K562 (cell line): ENCODE results near the gene ELF2. TPM values are rescaled to one million over a fixed set of nuclear protein-coding genes. Genes with fewer than 3 reads are reported as not detected.
A peak's percentile ranks its signal among the peaks of the same experiment; 100 is the strongest.

Experiments used
- ATAC-seq: fragments of 200-7000 bp; cut with Tn5 transposase; 3 replicates; pipeline ENCODE4 v1.9.1; 2020; ENCODE audit warnings: moderate library complexity
- BruUV-seq: library from RNA; stranded (reverse); fragments of 400-500 nt; replicated peaks from 2 replicates; lab custom pipeline; 2021; lab: Mats Ljungman, UMichigan
- CTCF ChIA-PET: fragments of 300-600 bp; formaldehyde crosslinking; extraction: SDS; loops from one replicate; lab custom pipeline; 2021; ENCODE audit warnings: low intra/inter-chr PET ratio; lab: Yijun Ruan, JAX
- POLR2A ChIA-PET: fragments of 300-600, 350-650 bp; sonication (Branson Sonifier 250); formaldehyde crosslinking; extraction: SDS; loops from one replicate; lab custom pipeline; 2021; ENCODE audit warnings: antibody characterized with exemption, inconsistent platforms; lab: Yijun Ruan, JAX
- DNase-seq, 4 experiments: peaks; one replicate each; pipeline versions ENCODE4 v3.0.0 to v3.0.0-alpha.2; 2011 to 2018; ENCODE audit warnings: low spot score in 3 of 4, mixed read lengths in 3 of 4; ENCODE audit errors: extremely low read depth in 1 of 4
- FAIRE-seq: peaks from 2 replicates; lab custom pipeline; 2011; peaks lifted over from hg19 to GRCh38; lab: Jason Lieb, UNC
- H2AFZ ChIP-seq: 2 replicates; pipeline ENCODE4 v1.6.0; 2011; ENCODE audit warnings: low read depth, low read length, control low read depth, inconsistent platforms
- H3K27ac ChIP-seq: fragments of 200-600 bp; 3 replicates; pipeline ENCODE4 v1.8.0; 2011; ENCODE audit warnings: low read depth, mild to moderate bottlenecking, control low read depth, inconsistent platforms, low read length, moderate library complexity, mixed read lengths; ENCODE audit errors: extremely low read depth
- H3K27me3 ChIP-seq, 2 experiments: fragments of 300-600 bp in 1 of 2; 2 replicates in 1 of 2; 3 replicates in 1 of 2; pipeline versions ENCODE4 v1.6.0 to v1.8.0; 2011; ENCODE audit warnings: inconsistent platforms in 2 of 2, low read length in 2 of 2, mild to moderate bottlenecking in 1 of 2, mixed read lengths in 1 of 2, moderate library complexity in 1 of 2; ENCODE audit not compliant: control insufficient read depth in 2 of 2, insufficient read depth in 2 of 2
- H3K36me3 ChIP-seq: fragments of 300-600 bp; 3 replicates; pipeline ENCODE4 v1.8.0; 2011; ENCODE audit warnings: mild to moderate bottlenecking, low read length, inconsistent platforms; ENCODE audit not compliant: control insufficient read depth, insufficient read depth
- H3K4me1 ChIP-seq, 2 experiments: fragments of 200-600 bp in 1 of 2; replicated peaks in 1 of 2; 2 replicates in 1 of 2; 3 replicates in 1 of 2; pipeline versions ENCODE4 v1.5.1 to v1.8.0; 2011; ENCODE audit warnings: inconsistent platforms in 2 of 2, low read length in 2 of 2, mild to moderate bottlenecking in 1 of 2, mixed read lengths in 1 of 2, moderate library complexity in 1 of 2; ENCODE audit not compliant: control insufficient read depth in 2 of 2, insufficient read depth in 2 of 2
- H3K4me2 ChIP-seq: 2 replicates; pipeline ENCODE4 v1.6.1; 2011; ENCODE audit warnings: low read length, control low read depth, inconsistent platforms, mixed read lengths; ENCODE audit not compliant: insufficient read depth
- H3K4me3 ChIP-seq: fragments of 200-600 bp; sonication (generic), shearing (Covaris generic); 2 replicates; pipeline ENCODE4 v1.5.1; 2016; ENCODE audit warnings: control low read depth, inconsistent platforms
- H3K79me2 ChIP-seq: fragments of 200-600 bp; 3 replicates; pipeline ENCODE4 v1.8.0; 2011; ENCODE audit warnings: low read length, inconsistent platforms; ENCODE audit not compliant: control insufficient read depth, insufficient read depth
- H3K9ac ChIP-seq, 2 experiments: 2 replicates each; pipeline versions ENCODE4 v1.6.0 to v1.6.1; 2011; ENCODE audit warnings: low read depth in 2 of 2, low read length in 2 of 2, control low read depth in 1 of 2, inconsistent platforms in 1 of 2, mild to moderate bottlenecking in 1 of 2, mixed read lengths in 1 of 2; ENCODE audit not compliant: insufficient read depth in 1 of 2
- H3K9me1 ChIP-seq: one replicate; pipeline ENCODE4 v1.6.0; 2011; ENCODE audit warnings: inconsistent platforms, mild to moderate bottlenecking, low read length, moderate library complexity; ENCODE audit not compliant: control insufficient read depth, insufficient read depth
- H3K9me3 ChIP-seq: replicated peaks from 2 replicates; pipeline ENCODE4 v1.5.1; 2011; ENCODE audit warnings: low read depth, low read length, inconsistent platforms; ENCODE audit not compliant: control insufficient read depth, insufficient read depth
- H4K20me1 ChIP-seq: replicated peaks from 2 replicates; pipeline ENCODE4 v1.6.1; 2011; ENCODE audit warnings: low read length, inconsistent platforms, mixed read lengths; ENCODE audit not compliant: control insufficient read depth, insufficient read depth
- ELF1 ChIP-seq: fragments of 200-800 bp; sonication (Bioruptor generic); IDR thresholded peaks from 2 replicates; pipeline ENCODE4 v1.6.1; 2016; ENCODE audit warnings: missing genetic modification characterization, missing compliant biosample characterization
- ELF4 ChIP-seq: fragments of 450-650 bp; formaldehyde crosslinking; IDR thresholded peaks from 2 replicates; pipeline ENCODE4 v1.4.0; 2022; ENCODE audit warnings: missing genetic modification characterization
- GABPA ChIP-seq: fragments of 200-800 bp; sonication (Bioruptor generic); conservative IDR thresholded peaks from 2 replicates; pipeline ENCODE4 v1.6.1; 2016; ENCODE audit warnings: low read depth, missing genetic modification characterization, missing compliant biosample characterization
- GTF2F1 ChIP-seq: IDR thresholded peaks from 2 replicates; pipeline ENCODE4 v1.6.1; 2011; ENCODE audit warnings: low read depth, low read length, improper control_type of control experiment
- HMG20B ChIP-seq: fragments of 250-450 bp; sonication (Bioruptor Pico); IDR thresholded peaks from 2 replicates; pipeline ENCODE4 v1.5.0; 2021; ENCODE audit warnings: mild to moderate bottlenecking
- POLR2G ChIP-seq: fragments of 200-400 bp; formaldehyde crosslinking; IDR thresholded peaks from 2 replicates; pipeline ENCODE4 v1.6.1; 2017; ENCODE audit warnings: low read depth, mild to moderate bottlenecking, antibody characterized with exemption, low read length, moderate library complexity
- ZNF282 ChIP-seq: sonication (generic); formaldehyde crosslinking; IDR thresholded peaks from 2 replicates; pipeline ENCODE4 v1.8.1; 2023; ENCODE audit warnings: missing genetic modification reagents
- ZNF41 ChIP-seq: fragments of 250-450 bp; sonication (Bioruptor Pico); conservative IDR thresholded peaks from 2 replicates; pipeline ENCODE4 v1.4.0; 2020; ENCODE audit warnings: mild to moderate bottlenecking
- WGBS: fragments of 100-300 bp; shearing (Covaris generic); methylation state at CpG from one replicate; pipeline ENCODE4 v1.1.6; 2016; ENCODE audit warnings: low coverage, mixed read lengths; ENCODE audit not compliant: insufficient coverage; ENCODE audit errors: missing lambda C conversion rate; 5-methylcytosine and 5-hydroxymethylcytosine counted together
- in situ Hi-C: fragments of 300-500 bp; cut with MboI; formaldehyde crosslinking; loops from 4 replicates; pipeline ENCODE4 v1.15.0; 2018; ENCODE audit warnings: inconsistent platforms, mixed read lengths
- intact Hi-C: fragments of 100-400 bp; cut with micrococcal nuclease; formaldehyde crosslinking; loops from 2 replicates; pipeline ENCODE4 v1.14.2; 2022
- polyA plus RNA-seq, 8 experiments: library from polyadenylated mRNA; depleted of rRNA in 4 of 8; stranded (reverse) in 5 of 8; unstranded in 3 of 8; fragments of >200 nt; fragmentation: Nextera tagmentation in 2 of 8; fragmentation: Illumina TruSeq in 1 of 8; extraction: Ambion mirVana in 2 of 8; extraction: Trizol in 1 of 8; gene quantifications; 2 replicates each; pipeline versions ENCODE4 v1.2.1 to v1.2.3, GENCODE V29; 2011 to 2014; ENCODE audit warnings: inconsistent platforms in 1 of 8, missing spikeins in 1 of 8
- total RNA-seq, 7 experiments: library from RNA; depleted of rRNA in 6 of 7; stranded (reverse); fragments of >200 nt in 6 of 7; fragmentation: Illumina TruSeq in 2 of 7; extraction: Trizol in 2 of 7; gene quantifications; 2 replicates each; pipeline versions ENCODE4 v1.2.1 to v1.2.3, GENCODE V29; 2011 to 2021; ENCODE audit warnings: low replicate concordance in 1 of 7
- TF ChIP-seq, protein P1 (sequence below): sonication (generic); formaldehyde crosslinking; IDR thresholded peaks from 2 replicates; pipeline ENCODE4 v1.8.0; 2023; ENCODE audit warnings: mild to moderate bottlenecking, missing genetic modification reagents
- TF ChIP-seq, protein P2 (sequence below): fragments of 450-650 bp; formaldehyde crosslinking; IDR thresholded peaks from 2 replicates; pipeline ENCODE4 v1.4.0; 2020; ENCODE audit warnings: mild to moderate bottlenecking

The ELF2 gene
- total and polyA plus RNA-seq, 9 of the 15 experiments (the other 6 are each of a cell fraction or from before 2014, with no cell fraction given), result 9.4 to 58.7 (median 41.6) TPM

DNA sequence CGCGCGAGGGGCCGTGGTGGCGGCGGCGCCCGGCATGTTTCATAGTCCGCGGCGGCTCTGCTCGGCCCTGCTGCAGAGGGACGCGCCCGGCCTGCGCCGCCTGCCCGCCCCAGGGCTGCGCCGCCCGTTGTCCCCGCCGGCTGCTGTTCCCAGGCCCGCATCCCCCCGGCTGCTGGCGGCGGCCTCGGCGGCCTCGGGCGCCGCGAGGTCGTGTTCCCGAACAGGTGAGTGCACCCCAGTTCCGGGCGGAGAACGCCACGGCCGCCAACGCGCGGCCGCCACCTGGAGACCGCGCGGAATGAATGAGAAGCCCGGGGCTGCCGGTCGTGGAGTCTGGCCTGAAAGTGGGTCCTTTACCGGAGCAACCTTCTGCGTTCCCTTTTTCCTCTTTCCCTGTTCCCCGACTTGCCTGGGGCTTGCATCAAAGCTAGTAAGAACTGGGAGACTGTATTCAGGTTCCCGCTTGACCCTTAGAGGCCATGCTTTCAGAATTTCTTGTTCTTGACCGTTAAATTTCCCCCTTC lies 161.0 kb downstream of the ELF2 start:
- peak overlapping the region; percentile 75 for H3K4me2 ChIP-seq
- ATAC-seq (peak; percentile 50), DNase-seq (peak in 2 of 4 experiments; percentile 56 to 63), FAIRE-seq (no peak)
- peak overlapping the region; percentile 95 for H2AFZ ChIP-seq
- in situ Hi-C loops (no loop called here), intact Hi-C loops (loop anchor here (5.0 to 10.0 kb wide), 4 partner anchors 66 to 771 kb away; partner anchors contain the start of genes ELF2 and SLC7A11)
- peaks cover 3% of the 10 kb centered on the region for H4K20me1 ChIP-seq
- POLR2A ChIA-PET, result interaction anchor here (0.6 to 6.6 kb wide), 5 partner anchors 9 to 321 kb away, joined by 3 to 52 read pairs (median 4); no protein-coding TSS in a partner anchor
- peaks cover 31% of the 10 kb centered on the region for H3K36me3 ChIP-seq
- no peaks in the 10 kb centered on the region for H3K27me3 ChIP-seq
- peak overlapping the region; percentile 92 for H3K27ac ChIP-seq
- peak overlapping the region; percentile 83 to 98 for H3K9ac ChIP-seq
- H3K9me3 ChIP-seq, result no peaks in the 10 kb centered on the region
- H3K9me1 ChIP-seq, result no peaks in the 10 kb centered on the region
- H3K4me1 ChIP-seq, result peaks cover 24 to 32% of the 10 kb centered on the region in 2 experiments; a peak in 4 of 5 replicates
- peaks cover 54% of the 10 kb centered on the region for H3K79me2 ChIP-seq
- CTCF ChIA-PET, result no interaction called here
- H3K4me3 ChIP-seq, result peak overlapping the region; percentile 92
- no TSS peak for BruUV-seq
- WGBS, result 0% methylated on average over 47 of the region's 55 CpGs
- TF ChIP-seq, protein P1, sequence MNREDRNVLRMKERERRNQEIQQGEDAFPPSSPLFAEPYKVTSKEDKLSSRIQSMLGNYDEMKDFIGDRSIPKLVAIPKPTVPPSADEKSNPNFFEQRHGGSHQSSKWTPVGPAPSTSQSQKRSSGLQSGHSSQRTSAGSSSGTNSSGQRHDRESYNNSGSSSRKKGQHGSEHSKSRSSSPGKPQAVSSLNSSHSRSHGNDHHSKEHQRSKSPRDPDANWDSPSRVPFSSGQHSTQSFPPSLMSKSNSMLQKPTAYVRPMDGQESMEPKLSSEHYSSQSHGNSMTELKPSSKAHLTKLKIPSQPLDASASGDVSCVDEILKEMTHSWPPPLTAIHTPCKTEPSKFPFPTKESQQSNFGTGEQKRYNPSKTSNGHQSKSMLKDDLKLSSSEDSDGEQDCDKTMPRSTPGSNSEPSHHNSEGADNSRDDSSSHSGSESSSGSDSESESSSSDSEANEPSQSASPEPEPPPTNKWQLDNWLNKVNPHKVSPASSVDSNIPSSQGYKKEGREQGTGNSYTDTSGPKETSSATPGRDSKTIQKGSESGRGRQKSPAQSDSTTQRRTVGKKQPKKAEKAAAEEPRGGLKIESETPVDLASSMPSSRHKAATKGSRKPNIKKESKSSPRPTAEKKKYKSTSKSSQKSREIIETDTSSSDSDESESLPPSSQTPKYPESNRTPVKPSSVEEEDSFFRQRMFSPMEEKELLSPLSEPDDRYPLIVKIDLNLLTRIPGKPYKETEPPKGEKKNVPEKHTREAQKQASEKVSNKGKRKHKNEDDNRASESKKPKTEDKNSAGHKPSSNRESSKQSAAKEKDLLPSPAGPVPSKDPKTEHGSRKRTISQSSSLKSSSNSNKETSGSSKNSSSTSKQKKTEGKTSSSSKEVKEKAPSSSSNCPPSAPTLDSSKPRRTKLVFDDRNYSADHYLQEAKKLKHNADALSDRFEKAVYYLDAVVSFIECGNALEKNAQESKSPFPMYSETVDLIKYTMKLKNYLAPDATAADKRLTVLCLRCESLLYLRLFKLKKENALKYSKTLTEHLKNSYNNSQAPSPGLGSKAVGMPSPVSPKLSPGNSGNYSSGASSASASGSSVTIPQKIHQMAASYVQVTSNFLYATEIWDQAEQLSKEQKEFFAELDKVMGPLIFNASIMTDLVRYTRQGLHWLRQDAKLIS (CRISPR knock-in tag), result no peak
- TF ChIP-seq ZNF282 (CRISPR knock-in tag), result no peak
- peak; percentile 27 for TF ChIP-seq POLR2G
- TF ChIP-seq, protein P2, sequence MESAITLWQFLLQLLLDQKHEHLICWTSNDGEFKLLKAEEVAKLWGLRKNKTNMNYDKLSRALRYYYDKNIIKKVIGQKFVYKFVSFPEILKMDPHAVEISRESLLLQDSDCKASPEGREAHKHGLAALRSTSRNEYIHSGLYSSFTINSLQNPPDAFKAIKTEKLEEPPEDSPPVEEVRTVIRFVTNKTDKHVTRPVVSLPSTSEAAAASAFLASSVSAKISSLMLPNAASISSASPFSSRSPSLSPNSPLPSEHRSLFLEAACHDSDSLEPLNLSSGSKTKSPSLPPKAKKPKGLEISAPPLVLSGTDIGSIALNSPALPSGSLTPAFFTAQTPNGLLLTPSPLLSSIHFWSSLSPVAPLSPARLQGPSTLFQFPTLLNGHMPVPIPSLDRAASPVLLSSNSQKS, result no peak
- TF ChIP-seq HMG20B (CRISPR knock-in tag), result no peak
- no peak for TF ChIP-seq GTF2F1
- no peak for TF ChIP-seq ZNF41
- no peak; the same call in 1 of the 2 replicates for TF ChIP-seq GABPA (tag)
- TF ChIP-seq ELF4 (CRISPR knock-in tag), result no peak
- TF ChIP-seq ELF1 (tag), result 0 out of 2 replicates have a peak, but pooled peaks have one; percentile 0
